HPDE6-E6E7 (cell line): ENCODE data around the gene ADAP1.

ENCODE experiments used
- DNase-seq: peaks from one replicate; pipeline ENCODE4 v3.0.0; 2011; ENCODE audit warnings: missing footprints; ENCODE audit errors: extremely low spot score

ADAP1 gene

DNA sequence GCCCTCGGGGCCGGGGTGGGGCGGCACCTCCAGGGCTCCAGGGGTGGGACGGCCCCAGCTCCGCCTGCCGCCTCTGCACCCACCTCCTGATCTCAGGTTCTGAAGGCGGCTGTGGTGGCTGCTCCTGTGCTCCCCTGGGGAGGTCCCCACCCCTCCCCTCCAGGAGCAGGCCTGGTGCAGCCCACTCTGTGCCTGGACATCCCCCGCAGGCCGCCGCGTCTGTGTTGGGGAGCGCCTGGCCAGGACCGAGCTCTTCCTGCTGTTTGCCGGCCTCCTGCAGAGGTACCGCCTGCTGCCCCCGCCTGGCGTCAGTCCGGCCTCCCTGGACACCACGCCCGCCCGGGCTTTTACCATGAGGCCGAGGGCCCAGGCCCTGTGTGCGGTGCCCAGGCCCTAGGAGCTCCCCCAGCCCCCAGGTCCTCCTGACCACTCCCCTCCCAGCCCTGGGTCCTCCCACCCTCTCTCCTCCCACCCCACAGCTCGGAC, 34.0 kb upstream of the ADAP1 start:
- no peak for DNase-seq

DNA sequence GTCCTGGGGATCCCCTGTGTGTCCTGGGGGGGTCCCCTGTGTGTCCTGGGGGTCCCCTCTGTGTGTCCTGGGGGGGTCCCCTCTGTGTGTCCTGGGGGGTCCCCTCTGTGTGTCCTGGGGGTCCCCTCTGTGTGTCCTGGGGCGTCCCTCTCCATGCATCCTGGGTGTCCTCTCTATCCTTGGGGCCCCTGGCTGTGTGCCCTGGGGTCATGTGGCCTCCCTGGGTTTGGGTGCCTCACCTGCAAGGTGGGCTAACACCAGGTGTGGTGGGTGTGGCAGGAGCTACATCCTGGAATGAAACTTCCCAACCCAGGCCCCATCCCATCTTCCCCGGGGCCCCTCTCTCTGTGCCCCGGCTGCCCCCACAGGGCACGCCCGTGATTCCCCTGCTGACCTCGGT, 33.4 kb upstream of the ADAP1 start:
- DNase-seq: no peak

DNA sequence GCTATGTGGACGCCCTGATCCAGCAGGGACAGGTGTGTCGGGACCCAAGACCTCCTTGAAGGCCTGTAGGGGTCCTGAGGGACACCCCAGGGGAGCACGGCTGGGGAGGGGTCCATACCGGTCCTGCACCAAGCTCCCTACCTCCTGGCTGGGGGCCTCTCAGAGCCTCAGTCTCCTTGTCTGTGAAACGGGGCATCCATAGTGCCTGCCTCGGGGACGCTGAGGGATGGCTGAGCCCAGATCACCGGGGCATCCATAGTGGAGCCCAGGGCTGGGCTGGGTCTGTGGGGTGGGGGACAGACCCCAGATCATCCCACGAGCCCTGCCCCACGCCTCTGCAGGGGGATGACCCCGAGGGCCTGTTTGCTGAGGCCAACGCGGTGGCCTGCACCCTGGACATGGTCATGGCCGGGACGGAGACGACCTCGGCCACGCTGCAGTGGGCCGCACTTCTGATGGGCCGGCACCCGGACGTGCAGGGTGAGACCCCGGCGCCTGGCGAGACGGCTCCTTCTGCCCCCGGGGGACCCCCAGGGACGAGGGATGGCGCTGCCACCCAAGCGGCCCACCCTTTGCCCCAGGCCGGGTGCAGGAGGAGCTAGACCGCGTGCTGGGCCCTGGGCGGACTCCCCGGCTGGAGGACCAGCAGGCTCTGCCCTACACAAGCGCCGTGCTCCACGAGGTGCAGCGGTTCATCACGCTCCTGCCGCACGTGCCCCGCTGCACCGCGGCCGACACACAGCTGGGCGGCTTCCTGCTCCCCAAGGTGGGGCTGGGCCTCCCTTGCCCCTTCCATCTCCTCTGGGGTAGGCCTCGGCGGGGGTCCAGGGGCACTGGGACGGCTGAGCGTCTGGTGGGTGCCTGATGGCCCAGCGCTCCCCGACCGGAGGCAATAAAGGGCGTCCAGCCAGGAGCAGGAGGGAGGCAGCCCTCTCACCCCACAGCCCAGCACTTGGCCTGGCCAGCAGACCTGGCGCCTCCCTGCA, 32.6 kb upstream of the ADAP1 start:
- no peak for DNase-seq

DNA sequence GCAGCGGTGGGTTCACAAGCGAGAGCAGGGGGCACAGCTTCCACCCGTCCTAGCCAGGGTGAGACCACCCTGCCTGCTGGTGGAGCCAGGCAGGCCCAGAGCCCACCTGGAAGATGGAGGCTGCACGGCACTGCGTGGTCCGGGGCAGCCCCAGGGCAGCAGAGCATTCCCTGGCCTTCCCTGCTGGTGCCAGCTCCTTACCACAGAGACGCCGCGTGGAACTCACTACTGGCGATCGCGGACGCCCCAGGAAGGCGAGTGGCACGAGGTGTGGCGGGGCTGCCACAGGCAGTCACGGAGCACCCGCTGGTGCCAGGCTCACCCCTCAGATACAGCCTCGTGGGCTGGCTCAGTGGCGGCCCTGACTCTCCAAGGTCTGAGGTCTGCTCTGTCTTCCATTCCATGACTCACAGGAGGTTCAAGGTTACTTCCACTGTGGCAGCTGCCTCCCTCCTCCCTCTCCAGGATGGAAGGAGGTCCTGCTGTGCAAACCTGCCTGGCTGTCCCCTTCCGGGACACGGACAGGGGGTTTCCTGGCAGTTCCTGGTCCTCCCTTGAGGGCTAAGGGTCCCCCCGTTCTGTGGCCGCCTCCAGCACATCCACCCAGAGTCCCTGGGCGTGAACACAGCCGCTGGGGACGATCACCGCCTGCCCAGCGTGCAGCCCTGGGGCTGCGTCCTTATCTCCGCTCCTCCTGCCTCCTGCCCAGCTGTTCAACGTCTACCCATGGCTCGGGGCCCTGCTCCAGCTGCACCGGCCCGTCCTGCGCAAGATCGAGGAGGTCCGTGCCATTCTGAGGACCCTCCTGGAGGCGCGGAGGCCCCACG, 31.6 kb upstream of the ADAP1 start:
- peak; percentile 39 for DNase-seq

DNA sequence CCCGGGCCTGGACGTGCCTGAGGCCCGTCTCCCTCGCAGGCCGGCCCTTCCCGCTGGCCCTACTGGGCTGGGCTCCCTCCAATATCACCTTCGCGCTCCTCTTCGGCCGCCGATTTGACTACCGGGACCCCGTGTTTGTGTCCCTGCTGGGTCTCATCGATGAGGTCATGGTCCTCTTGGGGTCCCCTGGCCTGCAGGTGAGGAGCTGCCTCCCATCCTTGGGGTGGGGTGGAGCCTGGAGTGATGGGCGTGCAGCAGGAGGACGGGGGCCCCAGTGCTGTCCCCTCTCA, 30.6 kb upstream of the ADAP1 start:
- DNase-seq: no peak

DNA sequence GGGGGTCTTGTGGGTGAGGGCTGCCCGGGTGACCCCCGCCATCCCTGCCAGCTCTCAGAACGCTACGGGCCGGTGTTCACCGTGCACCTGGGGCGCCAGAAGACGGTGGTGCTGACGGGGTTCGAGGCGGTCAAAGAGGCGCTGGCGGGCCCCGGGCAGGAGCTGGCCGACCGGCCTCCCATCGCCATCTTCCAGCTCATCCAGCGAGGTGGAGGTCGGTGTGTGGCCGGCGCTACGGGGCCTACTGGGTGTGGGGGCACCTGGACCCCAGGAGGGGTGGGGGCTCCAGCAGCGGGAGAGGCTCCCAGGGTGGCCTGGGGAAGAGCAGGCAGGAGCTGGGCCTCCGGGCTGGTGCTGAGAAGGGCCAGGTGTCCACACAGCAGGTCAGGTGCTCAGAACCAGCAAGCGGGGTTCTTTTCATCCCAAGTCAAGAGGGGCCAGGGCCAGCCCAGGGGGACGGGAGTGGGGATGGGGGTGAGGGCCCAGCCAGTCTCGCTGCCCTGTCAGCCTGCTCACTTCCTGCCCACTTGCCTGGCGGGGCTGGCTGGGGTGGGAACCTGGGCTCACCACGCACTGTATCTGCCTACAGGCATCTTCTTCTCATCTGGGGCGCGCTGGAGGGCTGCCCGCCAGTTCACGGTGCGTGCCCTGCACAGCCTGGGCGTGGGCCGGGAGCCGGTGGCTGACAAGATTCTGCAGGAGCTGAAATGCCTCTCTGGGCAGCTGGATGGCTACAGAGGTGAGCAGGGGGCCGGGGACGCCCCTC, 30.1 kb upstream of the ADAP1 start:
- DNase-seq: no peak

DNA sequence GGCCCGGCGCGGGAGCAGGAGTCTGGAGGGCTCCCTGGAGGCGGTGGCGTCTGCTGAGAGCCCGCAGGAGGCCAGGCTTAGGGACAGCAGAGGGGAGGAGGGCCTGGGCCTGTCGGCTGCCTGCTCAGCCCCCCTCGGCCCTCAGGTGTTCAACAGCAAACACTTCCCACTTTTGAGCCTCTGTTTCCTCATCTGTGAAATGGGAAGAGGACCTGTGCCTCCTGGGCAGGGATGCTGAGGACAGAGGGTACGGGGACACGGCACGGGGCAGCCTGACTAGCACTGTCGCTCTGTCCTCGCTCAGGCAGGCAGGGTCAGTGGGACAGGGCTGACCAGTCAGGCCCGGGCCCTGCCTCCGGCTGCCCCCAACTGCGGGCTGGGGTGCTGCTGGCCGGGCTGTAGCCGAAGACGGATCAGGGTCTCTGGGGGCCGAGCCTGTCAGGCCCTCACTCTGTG, 29.2 kb upstream of the ADAP1 start:
- no peak for DNase-seq

DNA sequence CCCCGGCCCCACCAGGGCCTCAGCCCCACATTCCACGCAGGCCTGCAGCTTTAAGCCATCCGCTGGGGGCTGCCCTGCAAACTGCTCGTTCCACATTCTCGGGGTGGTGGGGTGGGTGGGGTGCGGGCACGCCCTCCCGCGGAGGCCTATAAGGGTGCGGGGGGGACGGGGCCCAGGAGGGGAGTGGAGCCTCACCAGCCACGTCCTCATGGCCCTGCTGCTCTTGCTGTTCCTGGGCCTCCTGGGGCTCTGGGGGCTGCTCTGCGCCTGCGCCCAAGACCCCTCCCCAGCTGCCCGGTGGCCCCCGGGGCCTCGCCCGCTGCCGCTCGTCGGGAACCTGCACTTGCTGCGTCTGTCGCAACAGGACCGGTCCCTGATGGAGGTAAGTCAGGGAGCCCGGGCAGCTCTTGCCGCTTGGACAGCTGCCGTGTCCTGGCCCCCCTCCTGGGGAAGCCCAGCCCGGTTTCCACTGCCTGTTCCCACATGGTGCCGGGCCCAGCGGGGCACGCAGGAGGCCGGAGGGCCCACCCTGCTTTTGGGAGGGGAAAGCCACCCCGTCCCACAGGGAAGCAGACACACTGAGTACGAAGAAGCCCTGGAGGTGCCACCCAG, 28.6 kb upstream of the ADAP1 start, which contains the start of gene CYP2W1:
CYP2W1 (plus strand) TSS at position 178 of the 612 bp plus-strand sequence; CDS start at position 209, 31 bp downstream.
- DNase-seq: no peak

DNA sequence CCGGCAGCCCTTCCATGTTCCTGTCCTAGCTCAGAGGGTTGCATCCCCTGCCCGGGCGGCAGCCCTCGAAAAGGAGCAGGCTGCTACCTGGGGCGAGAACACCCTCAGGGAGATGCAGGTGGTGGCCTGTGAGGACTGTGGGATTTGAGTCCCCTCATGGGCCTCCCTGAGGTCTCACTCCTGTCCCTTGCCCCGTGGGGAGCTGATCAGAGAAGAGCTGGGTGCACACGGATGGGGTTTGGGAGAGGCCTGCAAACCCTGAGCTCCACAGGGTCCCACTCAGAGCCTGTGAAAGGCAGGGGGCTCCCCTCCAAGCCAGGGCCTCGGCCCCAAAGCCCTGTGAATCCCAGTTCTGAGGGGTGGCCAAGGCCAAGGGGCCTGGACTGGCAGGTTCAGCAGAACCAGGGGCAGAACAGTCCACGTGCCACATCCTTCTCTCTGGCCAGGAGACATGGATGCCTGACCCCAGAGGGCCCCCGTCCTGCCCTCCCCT, 28.1 kb upstream of the ADAP1 start:
- DNase-seq: no peak

DNA sequence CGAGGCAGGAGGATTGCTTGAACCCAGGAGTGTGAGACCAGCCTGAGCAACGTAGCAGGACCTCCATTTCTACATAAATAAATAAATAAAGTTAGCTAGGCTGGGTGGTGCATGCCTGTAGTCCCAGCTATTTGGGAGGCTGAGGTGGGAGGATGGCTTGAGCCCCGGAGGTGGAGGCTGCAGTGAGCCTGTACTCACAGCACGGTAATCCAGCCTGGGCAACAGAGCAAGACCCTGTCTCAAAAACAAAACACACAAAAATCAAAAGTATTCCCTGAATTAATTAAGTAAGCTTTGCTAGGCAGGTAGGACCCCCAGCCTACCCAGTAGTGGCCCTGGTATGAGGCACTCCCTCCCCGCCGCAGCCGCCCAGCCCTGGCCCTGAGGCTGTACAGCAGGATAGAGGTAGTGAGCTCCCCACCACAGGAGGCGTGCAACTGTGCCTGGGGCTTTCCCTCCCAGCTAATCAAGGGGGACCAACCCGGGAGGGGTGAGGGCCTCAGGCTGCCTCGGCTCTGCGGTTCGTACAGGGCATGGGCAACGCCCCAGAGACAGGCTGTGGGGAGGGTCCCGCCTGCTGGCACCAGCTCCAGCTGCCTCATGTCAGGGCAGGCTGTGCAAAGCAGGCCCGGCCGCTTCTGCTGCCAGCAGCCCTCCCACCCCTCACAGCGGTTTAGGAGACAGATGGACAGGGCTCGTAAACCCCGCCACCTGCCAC, 27.5 kb upstream of the ADAP1 start:
- DNase-seq: no peak

DNA sequence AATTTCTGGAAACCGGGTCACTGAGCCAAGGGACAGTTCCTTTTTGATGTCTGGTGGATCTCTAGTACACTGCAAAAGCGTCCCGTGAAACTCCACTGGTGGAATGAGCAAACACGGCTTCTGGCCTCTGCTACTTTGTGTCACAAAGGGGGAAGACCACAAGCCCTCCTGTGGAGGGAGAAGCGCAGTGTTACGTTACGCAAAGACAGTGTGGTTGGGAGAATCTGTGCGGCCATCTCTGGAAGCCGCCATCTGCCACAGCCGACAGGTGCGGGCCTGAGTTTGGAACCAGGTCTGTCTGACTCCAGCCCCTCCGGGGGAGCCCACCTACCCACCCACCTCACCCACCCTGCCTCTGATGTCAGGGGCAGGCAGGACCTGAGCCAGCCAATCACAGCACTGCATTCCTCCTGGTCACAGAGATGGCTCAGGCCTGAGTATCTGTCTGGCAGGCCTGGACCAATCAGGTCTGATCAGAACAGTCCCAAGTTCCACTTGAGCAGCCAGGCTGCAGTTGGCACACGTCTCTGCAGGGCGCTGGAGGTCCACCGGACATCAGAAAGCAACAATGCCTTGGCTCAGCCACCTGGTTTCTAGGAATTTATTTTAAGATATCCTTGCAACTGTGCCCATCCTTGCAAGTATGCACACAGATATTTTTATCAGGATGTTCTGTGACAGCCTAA, 25.5 kb upstream of the ADAP1 start:
- DNase-seq: no peak

DNA sequence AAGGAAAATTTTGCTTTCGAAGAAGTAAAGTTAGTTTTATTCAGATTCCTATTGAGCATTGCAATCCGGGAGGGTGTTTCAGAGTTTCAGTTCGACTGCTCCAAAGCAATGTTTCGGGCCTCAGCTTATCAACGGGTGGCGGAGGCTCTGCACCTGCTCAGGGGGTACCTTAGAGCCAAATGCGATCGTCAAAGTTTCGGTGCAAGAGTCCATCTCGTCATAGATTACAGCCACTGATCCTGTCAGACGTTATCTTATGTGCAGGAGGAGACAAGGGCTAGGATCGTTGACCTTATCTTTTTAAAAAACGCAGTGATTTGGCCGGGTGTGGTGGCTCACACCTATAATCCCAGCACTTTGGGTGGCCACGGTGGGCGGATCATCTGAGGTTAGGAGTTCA, 24.7 kb upstream of the ADAP1 start:
- no peak for DNase-seq

DNA sequence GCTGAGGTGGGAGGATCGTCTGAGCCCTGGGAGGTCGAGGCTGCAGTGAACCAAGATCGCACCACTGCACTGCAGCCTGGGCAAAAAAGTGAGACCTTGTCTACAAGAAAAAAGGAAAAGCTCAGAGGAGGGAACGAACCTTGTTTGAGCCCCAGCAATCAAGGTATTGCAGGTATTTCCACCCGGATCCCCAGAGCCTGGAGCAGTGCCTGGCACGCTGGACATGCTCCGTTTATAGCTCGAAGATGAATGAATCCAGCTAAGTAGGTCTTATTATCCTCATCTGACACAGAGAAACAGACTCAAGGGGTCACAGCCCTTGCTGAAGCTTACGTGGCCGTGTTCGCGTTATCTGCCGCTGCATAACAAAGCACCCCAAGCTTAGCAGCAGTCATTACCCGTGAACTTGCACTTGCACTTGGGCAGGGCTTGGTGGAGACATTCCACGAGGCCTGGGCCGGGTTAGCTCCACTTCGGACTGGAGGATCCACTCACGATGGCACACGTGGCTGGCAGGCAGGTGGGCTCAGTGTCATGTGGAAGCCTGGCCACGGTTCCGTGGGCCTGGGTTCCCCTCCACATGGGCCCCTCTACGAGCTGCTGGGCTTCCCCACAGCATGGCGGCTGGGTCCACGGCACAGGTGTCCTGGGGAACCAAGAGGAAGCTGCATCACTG, 24.1 kb upstream of the ADAP1 start:
- no peak for DNase-seq

DNA sequence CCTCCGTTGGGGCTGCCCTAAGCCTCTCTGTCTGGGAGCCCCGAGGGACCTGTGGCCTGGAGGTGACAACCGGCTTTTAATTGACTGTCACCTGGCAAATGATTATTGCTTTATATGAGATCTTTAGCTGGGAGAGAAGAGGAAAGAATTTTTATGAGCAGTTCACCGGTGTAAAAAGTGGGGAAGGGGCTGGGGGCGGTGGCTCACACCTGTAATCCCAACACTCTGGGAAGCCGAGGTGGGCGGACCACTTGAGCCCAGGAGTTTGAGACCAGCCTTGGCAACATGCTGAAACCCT, 23.5 kb upstream of the ADAP1 start:
- no peak for DNase-seq

DNA sequence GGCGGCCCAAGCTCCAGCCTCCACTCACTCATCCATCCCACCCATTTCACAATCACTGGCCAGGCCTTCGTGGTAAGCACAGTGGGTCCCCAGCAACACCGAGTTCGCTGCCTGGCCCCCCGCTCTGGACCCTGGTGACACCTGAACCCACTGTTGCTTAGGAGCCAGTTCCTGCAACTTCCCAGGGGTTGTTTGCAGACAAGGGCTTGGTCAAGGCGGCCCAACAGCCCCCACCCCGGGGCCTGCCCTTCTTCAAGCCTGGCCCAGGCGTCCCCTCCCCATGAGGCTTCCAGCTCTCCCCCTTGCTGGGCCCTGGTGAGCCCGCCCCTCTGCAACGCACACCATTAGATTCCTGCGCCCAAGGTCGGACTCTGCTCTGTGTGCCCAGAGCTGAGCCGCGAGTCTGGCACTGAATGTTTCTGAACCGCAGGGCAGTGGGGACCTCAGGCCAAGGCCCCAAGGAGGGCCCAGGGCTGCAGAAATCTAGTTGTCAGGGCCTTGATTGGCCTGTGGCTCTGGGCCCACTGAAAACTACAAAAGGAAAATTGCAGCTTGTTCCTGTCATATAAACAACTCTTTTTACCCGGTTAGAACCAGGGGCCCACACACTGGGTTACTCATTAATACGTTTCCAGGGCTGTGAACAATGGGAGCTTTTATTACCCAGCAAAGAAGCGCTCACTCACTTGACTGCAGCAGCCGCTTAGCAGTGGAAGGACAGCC, 23.0 kb upstream of the ADAP1 start:
- no peak for DNase-seq

DNA sequence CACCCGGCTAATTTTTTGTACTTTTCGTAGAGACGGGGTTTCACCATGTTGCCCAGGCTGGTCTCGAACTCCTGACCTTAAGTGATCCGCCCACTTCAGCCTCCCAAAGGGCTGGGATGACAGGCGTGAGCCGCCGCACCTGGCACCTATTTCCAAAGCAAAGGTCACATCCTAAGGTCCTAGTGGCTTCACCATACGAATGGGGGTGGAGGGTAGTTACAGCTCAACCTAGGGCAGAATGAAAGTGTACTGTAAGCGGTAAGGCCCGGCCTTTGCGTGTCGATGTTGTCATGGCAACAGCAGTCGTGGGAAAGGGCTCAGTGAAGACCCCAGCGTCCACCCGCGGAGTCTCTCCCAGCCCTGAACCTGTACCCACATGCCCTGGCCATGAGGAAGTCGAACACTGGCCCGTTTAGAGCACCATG, 22.4 kb upstream of the ADAP1 start:
- DNase-seq: no peak

DNA sequence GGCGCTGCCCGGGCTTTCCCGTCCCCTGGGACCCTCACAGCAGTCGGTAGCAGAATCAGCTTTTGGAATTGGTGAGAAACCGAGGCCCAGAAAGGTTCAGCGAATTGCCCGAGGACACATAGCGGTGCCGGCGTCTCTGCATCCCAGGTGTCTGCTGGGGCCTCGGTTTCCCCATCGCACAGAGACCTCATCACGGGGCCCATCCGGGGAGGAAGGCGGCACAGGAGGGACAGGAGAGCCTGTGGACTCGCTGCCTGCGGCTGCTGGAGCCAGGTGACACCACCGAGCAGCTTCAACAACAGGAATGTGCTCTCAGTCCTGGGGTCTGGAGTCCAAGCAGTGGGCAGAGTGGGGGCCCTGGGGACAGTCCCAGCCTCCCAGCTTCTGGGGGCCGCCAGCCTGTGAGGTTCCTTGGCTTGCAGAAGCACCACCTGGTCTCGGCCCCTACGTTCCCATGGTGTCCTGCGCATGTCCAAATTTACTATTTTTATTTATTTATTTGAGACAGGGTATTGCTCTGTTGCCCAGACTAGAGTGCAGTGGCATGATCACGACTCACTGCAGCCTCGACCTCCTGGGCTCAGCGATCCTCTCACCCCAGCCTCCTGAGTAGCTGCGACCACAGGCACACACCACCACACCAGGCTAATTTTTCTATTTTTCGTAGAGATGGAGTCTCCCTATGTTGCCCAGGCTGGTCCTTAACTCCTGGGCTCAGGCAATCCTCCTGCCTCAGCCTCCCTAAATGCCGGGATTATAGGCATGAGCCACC, 21.4 kb upstream of the ADAP1 start:
- no peak for DNase-seq
